ENCODE results near the gene CHN1.

- no peak for TF ChIP-seq CTCF (IDR thresholded peaks at IDR 0.05 in 4 of 5, conservative IDR thresholded peaks at IDR 0.05 in 1 of 5)
- no peak for TF ChIP-seq POLR2A (IDR thresholded peaks at IDR 0.05)
Measured at GRCh38 chr2:175017618-175018414, 12.6 kb upstream of the CHN1 start.

All from gastrocnemius medialis (tissue), 4 donors.